ENCODE measurements around the gene LHX4. TPM values are rescaled to one million over a fixed set of nuclear protein-coding genes. Genes with fewer than 3 reads are reported as not detected.

Gene LHX4
- total and polyA plus RNA-seq, 2 of the 13 experiments (the other 11 are each of a cell fraction or from before 2014, with no cell fraction given): 0.03 to 0.07 TPM

- intact Hi-C loops (cut with micrococcal nuclease; ENCODE audit: unreplicated experiment): loop anchor here (10.0 kb wide), 1 partner anchor 59 kb away; no protein-coding TSS in a partner anchor
- ChIA-PET POLR2A (no interaction called here), CTCF (ENCODE audit: low intra/inter-chr PET ratio, low total read pairs) (interaction anchor here (1.2 kb wide), 1 partner anchor 67 kb away, joined by 3 read pairs; no protein-coding TSS in a partner anchor)
- H3K4me3 ChIP-seq (replicated peaks in 1 of 3; ENCODE audit: insufficient read depth in 1 of 3, low read depth in 2 of 3, low read length in 3 of 3): no peak overlapping the region
- DNase-seq (ENCODE audit: low spot score): no peak
- BruUV-seq (replicated peaks): no TSS peak
- H4K20me1 ChIP-seq (ENCODE audit: insufficient read depth, low read length): no peaks in the 10 kb centered on the region
- in situ Hi-C loops (cut with HindIII; ENCODE audit: extremely low pct_ligation_motif_present, low pct_unique_long_range_greater_than_20kb): loop anchor here (5.0 to 10.0 kb wide), 3 partner anchors 79 to 301 kb away; no protein-coding TSS in a partner anchor
- no peaks in the 10 kb centered on the region for H3K79me2 ChIP-seq (ENCODE audit: insufficient read depth, low read length)
- no peak overlapping the region for H3K4me2 ChIP-seq (ENCODE audit: low read depth, low read length)
- WGBS (ENCODE audit: low lambda C conversion rate): 82% methylated on average over 9 of the region's 9 CpGs
- no peaks in the 10 kb centered on the region for H3K9me3 ChIP-seq (ENCODE audit: low read length)
- H3K27me3 ChIP-seq (ENCODE audit: control insufficient read depth in 1 of 2, insufficient read depth in 2 of 2, low read length in 2 of 2): no peaks in the 10 kb centered on the region
- no peak for TF ChIP-seq TFDP2 (CRISPR knock-in tag; IDR thresholded peaks at IDR 0.05)
- H3K27ac ChIP-seq (ENCODE audit: extremely low read length, insufficient read depth, low read length): no peak overlapping the region
- ATAC-seq: no peak
- H3K4me1 ChIP-seq (ENCODE audit: insufficient read depth, low read length): no peaks in the 10 kb centered on the region
- no peak overlapping the region for H3K9ac ChIP-seq (ENCODE audit: insufficient read depth, low read depth, low read length)
- no peak overlapping the region for H2AFZ ChIP-seq (ENCODE audit: low read length)
- no peaks in the 10 kb centered on the region for H3K36me3 ChIP-seq (replicated peaks in 1 of 2; ENCODE audit: control insufficient read depth in 1 of 2, insufficient read depth in 2 of 2, low read length in 2 of 2)
- no peak for FAIRE-seq
These were observed 44.0 kb upstream of the LHX4 start for GRCh38 chr1:180185971-180186645.

DNA sequence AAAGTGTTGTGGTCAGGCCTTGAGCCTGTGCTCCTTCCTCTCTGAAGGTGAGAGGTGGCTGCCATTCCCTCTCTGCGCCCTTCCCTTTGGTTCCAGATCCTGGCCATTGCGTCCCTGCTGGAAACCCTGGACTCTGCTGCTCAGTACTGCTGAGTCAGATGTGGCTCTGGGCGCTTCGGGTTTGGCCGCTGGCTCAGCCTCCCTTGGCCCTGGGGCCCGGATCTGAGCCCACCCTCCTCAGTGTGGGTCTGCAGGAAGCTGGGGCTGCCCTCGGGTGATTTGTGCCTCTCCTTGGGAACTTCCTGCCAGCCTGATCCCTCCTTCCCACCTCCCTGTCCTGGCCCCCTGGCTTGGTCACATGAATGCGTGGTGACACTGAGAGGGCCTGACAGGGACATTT, 43.2 kb upstream of the LHX4 start:
- BruUV-seq (replicated peaks): no TSS peak
- no peak for FAIRE-seq
- in situ Hi-C loops (cut with HindIII; ENCODE audit: extremely low pct_ligation_motif_present, low pct_unique_long_range_greater_than_20kb): loop anchor here (5.0 to 10.0 kb wide), 3 partner anchors 78 to 300 kb away; no protein-coding TSS in a partner anchor
- intact Hi-C loops (cut with micrococcal nuclease; ENCODE audit: unreplicated experiment): loop anchor here (10.0 kb wide), 1 partner anchor 58 kb away; no protein-coding TSS in a partner anchor
- no peak overlapping the region for H2AFZ ChIP-seq (ENCODE audit: low read length)
- H3K27ac ChIP-seq (ENCODE audit: extremely low read length, insufficient read depth, low read length): no peak overlapping the region
- H3K36me3 ChIP-seq (replicated peaks in 1 of 2; ENCODE audit: control insufficient read depth in 1 of 2, insufficient read depth in 2 of 2, low read length in 2 of 2): no peaks in the 10 kb centered on the region
- H3K4me3 ChIP-seq (replicated peaks in 1 of 3; ENCODE audit: insufficient read depth in 1 of 3, low read depth in 2 of 3, low read length in 3 of 3): no peak overlapping the region
- no peaks in the 10 kb centered on the region for H3K27me3 ChIP-seq (ENCODE audit: control insufficient read depth in 1 of 2, insufficient read depth in 2 of 2, low read length in 2 of 2)
- DNase-seq (ENCODE audit: low spot score): no peak
- ChIA-PET CTCF (ENCODE audit: low intra/inter-chr PET ratio, low total read pairs) (interaction anchor here (1.2 to 3.3 kb wide), 2 partner anchors 66 to 229 kb away, joined by 3 to 24 read pairs; no protein-coding TSS in a partner anchor), POLR2A (no interaction called here)
- no peak overlapping the region for H3K9ac ChIP-seq (ENCODE audit: insufficient read depth, low read depth, low read length)
- H3K79me2 ChIP-seq (ENCODE audit: insufficient read depth, low read length): no peaks in the 10 kb centered on the region
- H3K4me1 ChIP-seq (ENCODE audit: insufficient read depth, low read length): no peaks in the 10 kb centered on the region
- 69% methylated on average over 6 of the region's 8 CpGs for WGBS (ENCODE audit: low lambda C conversion rate)
- no peak overlapping the region for H3K4me2 ChIP-seq (ENCODE audit: low read depth, low read length)
- TF ChIP-seq CHCHD3 (CRISPR knock-in tag; IDR thresholded peaks at IDR 0.05) (no peak), MAFK (conservative IDR thresholded peaks at IDR 0.05 in 1 of 2, IDR thresholded peaks at IDR 0.05 in 1 of 2; ENCODE audit: low read length in 2 of 2) (peak in 1 of 2 experiments; percentile 32; a peak in 2 of 4 replicates)
- no peaks in the 10 kb centered on the region for H3K9me3 ChIP-seq (ENCODE audit: low read length)
- no peaks in the 10 kb centered on the region for H4K20me1 ChIP-seq (ENCODE audit: insufficient read depth, low read length)
- no peak for ATAC-seq
